HEK293 (cell line): ENCODE data around the gene ZNF626.
"Not testable (repeated sequence)": the region's sequence is repeated elsewhere in the genome, so short reads cannot be mapped to it uniquely, and the experiment has no call there.

Source experiments
- CTCF ChIA-PET: fragments of 350-600 bp; formaldehyde crosslinking; extraction: SDS; loops from one replicate; lab custom pipeline; 2021; ENCODE audit warnings: antibody characterized with exemption; lab: Yijun Ruan, JAX
- POLR2A ChIA-PET: fragments of 300-600 bp; formaldehyde crosslinking; extraction: SDS; loops from one replicate; lab custom pipeline; 2020; ENCODE audit warnings: antibody characterized with exemption, inconsistent platforms; lab: Yijun Ruan, JAX
- H3K27ac ChIP-seq: fragments of 200-500 bp; sonication (Bioruptor generic); 2 replicates; pipeline ENCODE4 v1.5.1; 2014; ENCODE audit warnings: low read depth, low read length, control low read depth, inconsistent platforms; ENCODE audit errors: extremely low read depth
- H3K36me3 ChIP-seq, 2 experiments: fragments of 200-500 bp in 1 of 2; sonication (Bioruptor generic) in 1 of 2; 1 replicate in 1 of 2; 2 replicates in 1 of 2; pipeline ENCODE4 v1.5.1; 2014 to 2017; ENCODE audit warnings: inconsistent platforms in 2 of 2, low read length in 2 of 2; ENCODE audit not compliant: control insufficient read depth in 2 of 2, insufficient read depth in 1 of 2
- H3K4me1 ChIP-seq: fragments of 200-500 bp; sonication (Bioruptor generic); 2 replicates; pipeline ENCODE4 v1.5.1; 2014; ENCODE audit warnings: mild to moderate bottlenecking, low read length, inconsistent platforms; ENCODE audit not compliant: control insufficient read depth, insufficient read depth
- H3K4me3 ChIP-seq: 2 replicates; pipeline ENCODE4 v1.5.1; 2011; ENCODE audit warnings: low read depth, mild to moderate bottlenecking, control low read depth, low read length, moderate library complexity
- H3K9me3 ChIP-seq: fragments of 200-500 bp; sonication (Bioruptor generic); 2 replicates; pipeline ENCODE4 v1.5.1; 2014; ENCODE audit warnings: low read depth, low read length, inconsistent platforms; ENCODE audit not compliant: control insufficient read depth, insufficient read depth
- HIC1 ChIP-seq: fragments of 450-650 bp; formaldehyde crosslinking; IDR thresholded peaks from 2 replicates; pipeline ENCODE4 v1.5.1; 2016; ENCODE audit warnings: missing biosample characterization, missing genetic modification characterization
- IKZF3 ChIP-seq: fragments of 450-650 bp; IDR thresholded peaks from 2 replicates; pipeline ENCODE4 v1.5.0; 2018; ENCODE audit warnings: missing biosample characterization, mild to moderate bottlenecking, missing genetic modification characterization, moderate library complexity
- KLF16 ChIP-seq: fragments of 450-650 bp; formaldehyde crosslinking; IDR thresholded peaks from 2 replicates; pipeline ENCODE4 v1.5.1; 2017; ENCODE audit warnings: missing biosample characterization, missing genetic modification characterization
- PATZ1 ChIP-seq: fragments of 450-650 bp; formaldehyde crosslinking; IDR thresholded peaks from 2 replicates; pipeline ENCODE4 v1.5.1; 2016; ENCODE audit warnings: missing biosample characterization, missing genetic modification characterization
- REST ChIP-seq: fragments of 450-650 bp; formaldehyde crosslinking; IDR thresholded peaks from 2 replicates; pipeline ENCODE4 v1.5.1; 2016; ENCODE audit warnings: missing biosample characterization, missing genetic modification characterization
- SP3 ChIP-seq: fragments of 450-650 bp; formaldehyde crosslinking; IDR thresholded peaks from 2 replicates; pipeline ENCODE4 v1.5.1; 2016; ENCODE audit warnings: missing biosample characterization, missing genetic modification characterization
- ZFP37 ChIP-seq: fragments of 450-650 bp; formaldehyde crosslinking; IDR thresholded peaks from 2 replicates; pipeline ENCODE4 v1.5.1; 2016; ENCODE audit warnings: missing biosample characterization, missing genetic modification characterization
- ZNF133 ChIP-seq: fragments of 450-650 bp; formaldehyde crosslinking; IDR thresholded peaks from 2 replicates; pipeline ENCODE4 v1.5.1; 2016; ENCODE audit warnings: missing biosample characterization, missing genetic modification characterization
- ZNF26 ChIP-seq: fragments of 450-650 bp; formaldehyde crosslinking; IDR thresholded peaks from 2 replicates; pipeline ENCODE4 v1.5.1; 2016; ENCODE audit warnings: missing biosample characterization, missing genetic modification characterization
- ZNF274 ChIP-seq, 2 experiments: fragments of 200-500 bp in 1 of 2; fragments of 450-650 bp in 1 of 2; sonication (Bioruptor generic) in 1 of 2; formaldehyde crosslinking in 1 of 2; IDR thresholded peaks; 2 replicates each; pipeline versions ENCODE4 v1.5.1 to v1.6.1; 2014 to 2016; ENCODE audit warnings: borderline replicate concordance in 1 of 2, inconsistent platforms in 1 of 2, low read length in 1 of 2, missing biosample characterization in 1 of 2, missing genetic modification characterization in 1 of 2
- ZNF302 ChIP-seq: fragments of 450-650 bp; formaldehyde crosslinking; IDR thresholded peaks from 2 replicates; pipeline ENCODE4 v1.5.1; 2016; ENCODE audit warnings: missing biosample characterization, missing genetic modification characterization, low read depth
- ZNF529 ChIP-seq: fragments of 450-650 bp; formaldehyde crosslinking; IDR thresholded peaks from 2 replicates; pipeline ENCODE4 v1.5.1; 2017; ENCODE audit warnings: missing genetic modification characterization, missing biosample characterization; ENCODE audit not compliant: insufficient replicate concordance
- ZNF548 ChIP-seq: fragments of 450-650 bp; formaldehyde crosslinking; IDR thresholded peaks from 2 replicates; pipeline ENCODE4 v1.5.1; 2016; ENCODE audit warnings: missing biosample characterization, missing genetic modification characterization
- ZNF555 ChIP-seq: fragments of 450-650 bp; formaldehyde crosslinking; conservative IDR thresholded peaks from 2 replicates; pipeline ENCODE4 v1.5.1; 2017; ENCODE audit warnings: missing biosample characterization, mild to moderate bottlenecking, missing genetic modification characterization, inconsistent platforms
- ZNF558 ChIP-seq: fragments of 450-650 bp; formaldehyde crosslinking; IDR thresholded peaks from 2 replicates; pipeline ENCODE4 v1.5.1; 2016; ENCODE audit warnings: missing biosample characterization, missing genetic modification characterization
- ZNF654 ChIP-seq: fragments of 450-650 bp; formaldehyde crosslinking; IDR thresholded peaks from 2 replicates; pipeline ENCODE4 v1.5.1; 2016; ENCODE audit warnings: low read depth, missing biosample characterization, missing genetic modification characterization
- ZNF658 ChIP-seq: fragments of 450-650 bp; formaldehyde crosslinking; IDR thresholded peaks from 2 replicates; pipeline ENCODE4; 2016; ENCODE audit warnings: missing biosample characterization, missing genetic modification characterization
- ZNF776 ChIP-seq: fragments of 450-650 bp; formaldehyde crosslinking; IDR thresholded peaks from 2 replicates; pipeline ENCODE4 v1.5.0; 2017; ENCODE audit warnings: missing biosample characterization, missing genetic modification characterization, borderline replicate concordance
- ZSCAN4 ChIP-seq: fragments of 450-650 bp; formaldehyde crosslinking; IDR thresholded peaks from 2 replicates; pipeline ENCODE4 v1.5.1; 2017; ENCODE audit warnings: missing biosample characterization, missing genetic modification characterization

ZNF626 gene

GRCh38 chr19:20664475-20664874 is 3.1 kb upstream of the ZNF626 start:
- H3K4me3 ChIP-seq, H3K9me3 ChIP-seq, CTCF ChIA-PET, H3K27ac ChIP-seq, H3K36me3 ChIP-seq, POLR2A ChIA-PET, H3K4me1 ChIP-seq: not testable (repeated sequence)

- no peak for TF ChIP-seq HIC1 (tag by site-specific recombination)
- no peak for TF ChIP-seq ZNF776
- no peak for TF ChIP-seq ZNF26 (tag by site-specific recombination)
- no peak for TF ChIP-seq IKZF3 (tag by site-specific recombination)
- no peak for TF ChIP-seq ZSCAN4
- TF ChIP-seq PATZ1 (tag by site-specific recombination): no peak
- no peak for TF ChIP-seq ZNF548 (tag by site-specific recombination)
- no peak overlapping the region for H3K27ac ChIP-seq
- ChIA-PET CTCF (no interaction called here), POLR2A (no interaction called here)
- H3K36me3 ChIP-seq: no peaks in the 10 kb centered on the region
- no peaks in the 10 kb centered on the region for H3K4me1 ChIP-seq
- no peaks in the 10 kb centered on the region for H3K9me3 ChIP-seq
- H3K4me3 ChIP-seq: no peak overlapping the region
These were observed 1.2 kb upstream of the ZNF626 start for GRCh38 chr19:20662421-20663105.

- ChIA-PET POLR2A (interaction anchor here (1.0 kb wide), 1 partner anchor 12 kb away, joined by 6 read pairs; no protein-coding TSS in a partner anchor), CTCF (no interaction called here)
- H3K4me3 ChIP-seq: peak overlapping the region; percentile 44
- no peaks in the 10 kb centered on the region for H3K9me3 ChIP-seq
- H3K4me1 ChIP-seq: no peaks in the 10 kb centered on the region
- H3K27ac ChIP-seq: no peak overlapping the region
- H3K36me3 ChIP-seq: no peaks in the 10 kb centered on the region
- no peak for TF ChIP-seq ZNF302 (tag by site-specific recombination)
- no peak for TF ChIP-seq ZNF133 (tag by site-specific recombination)
- TF ChIP-seq SP3 (tag by site-specific recombination): no peak
- TF ChIP-seq ZNF658 (tag by site-specific recombination): no peak
- TF ChIP-seq ZNF274 (IDR thresholded peaks at IDR 0.05; ENCODE audit: low read length): no peak
- no peak for TF ChIP-seq ZNF274 (tag by site-specific recombination; IDR thresholded peaks at IDR 0.05; ENCODE audit: borderline replicate concordance)
- TF ChIP-seq ZNF555 (tag by site-specific recombination): no peak
- TF ChIP-seq ZFP37 (tag by site-specific recombination): no peak
- no peak for TF ChIP-seq REST (tag by site-specific recombination)
- no peak for TF ChIP-seq ZNF558 (tag by site-specific recombination)
- no peak for TF ChIP-seq KLF16 (tag by site-specific recombination)
- TF ChIP-seq ZNF529 (tag by site-specific recombination): no peak
- TF ChIP-seq ZNF654 (tag by site-specific recombination): no peak
These were observed 764 bp downstream of the ZNF626 start for GRCh38 chr19:20660473-20661140.
